NOMO-1 treated with dmso at 0.1 percent for 144 hours (cell line): ENCODE measurements around the gene ATG9A.

Experiments
- DNase-seq: peaks from one replicate; lab custom pipeline; 2025; ENCODE audit not compliant: unreplicated experiment; lab: John Stamatoyannopoulos, UW

ATG9A gene

DNA sequence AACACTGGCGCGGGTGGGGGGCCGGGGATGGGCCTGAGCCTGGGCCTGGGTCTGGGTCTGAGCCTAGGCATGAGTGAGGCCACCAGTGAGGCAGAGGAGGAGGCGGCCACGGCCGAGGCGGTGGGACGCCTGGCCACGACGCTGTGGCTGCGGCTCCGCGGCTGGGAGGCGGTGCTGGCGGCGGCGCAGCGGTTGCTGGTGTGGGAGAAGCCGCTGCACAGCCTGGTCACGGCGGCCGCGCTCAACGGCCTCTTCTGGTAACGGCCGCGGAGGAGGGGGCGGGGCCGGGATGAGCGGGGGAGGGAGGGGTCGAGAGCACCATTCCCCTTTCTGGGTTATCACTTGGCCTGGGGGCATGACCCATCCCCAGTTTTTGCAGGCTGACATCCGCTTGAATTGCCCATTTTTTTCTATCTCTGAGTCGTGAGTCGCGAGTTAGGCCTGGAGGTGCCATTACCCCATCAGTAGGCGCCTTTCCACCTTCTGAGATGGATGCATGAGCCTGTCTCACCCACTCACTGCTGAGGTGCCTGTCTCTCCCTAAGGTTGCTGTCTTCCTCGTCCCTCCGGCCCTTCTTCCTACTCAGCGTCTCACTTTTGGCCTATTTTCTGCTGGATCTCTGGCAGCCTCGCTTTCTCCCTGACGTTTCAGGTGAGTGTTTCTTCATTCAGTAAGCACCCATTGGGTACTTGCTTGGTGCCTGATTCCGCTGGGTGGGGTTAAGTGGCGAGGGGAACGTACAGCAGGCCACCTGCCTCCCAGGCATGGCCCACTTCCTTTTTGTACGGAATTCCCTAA is 50.9 kb downstream of the ATG9A start:
- peak; percentile 15 for DNase-seq

DNA sequence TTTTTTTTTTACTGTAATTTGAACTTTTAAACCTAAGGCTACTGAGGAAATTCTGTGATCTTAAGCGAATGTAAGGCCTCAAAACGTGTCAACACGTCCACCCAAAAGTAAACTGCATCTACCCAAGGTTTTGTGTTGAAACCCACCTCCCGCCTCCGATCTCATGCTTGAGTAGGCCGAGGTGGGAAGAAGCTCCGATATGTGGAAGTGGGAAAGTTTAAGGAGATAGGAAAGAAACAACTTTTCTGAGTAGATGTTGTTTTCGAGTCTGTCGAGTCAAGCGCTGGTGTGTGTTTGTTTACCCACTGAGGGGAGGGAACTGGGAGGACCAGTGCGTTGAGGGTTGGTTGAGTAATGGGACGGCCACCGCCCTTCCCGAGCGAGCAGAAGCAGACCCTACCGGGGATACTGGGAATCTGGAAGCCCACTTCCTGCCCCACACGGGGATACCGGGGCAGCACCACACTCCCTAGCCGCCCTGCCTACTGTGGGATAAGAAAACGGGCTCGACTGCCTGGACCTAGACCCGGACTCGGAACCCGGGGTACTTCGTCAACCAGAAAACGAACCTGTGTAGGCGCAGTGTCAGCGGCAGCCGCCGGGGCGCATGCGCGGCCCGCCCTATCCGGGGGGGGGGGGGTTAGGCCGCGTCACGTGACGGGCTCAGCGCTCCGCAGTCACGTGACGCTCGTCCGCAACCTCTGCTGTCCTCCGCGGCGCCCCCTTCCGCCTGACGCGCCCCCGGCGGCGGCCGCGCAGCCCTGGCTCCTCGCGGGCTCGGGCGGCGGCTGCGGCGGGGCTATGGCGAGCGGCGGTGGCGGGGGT is 51.7 kb downstream of the ATG9A start, which contains the start of gene RETREG2:
TSS of gene RETREG2 (plus strand) at position 724 of the 825 bp plus-strand sequence. CDS start at position 802, 78 bp downstream.
- DNase-seq = peak; percentile 86

DNA sequence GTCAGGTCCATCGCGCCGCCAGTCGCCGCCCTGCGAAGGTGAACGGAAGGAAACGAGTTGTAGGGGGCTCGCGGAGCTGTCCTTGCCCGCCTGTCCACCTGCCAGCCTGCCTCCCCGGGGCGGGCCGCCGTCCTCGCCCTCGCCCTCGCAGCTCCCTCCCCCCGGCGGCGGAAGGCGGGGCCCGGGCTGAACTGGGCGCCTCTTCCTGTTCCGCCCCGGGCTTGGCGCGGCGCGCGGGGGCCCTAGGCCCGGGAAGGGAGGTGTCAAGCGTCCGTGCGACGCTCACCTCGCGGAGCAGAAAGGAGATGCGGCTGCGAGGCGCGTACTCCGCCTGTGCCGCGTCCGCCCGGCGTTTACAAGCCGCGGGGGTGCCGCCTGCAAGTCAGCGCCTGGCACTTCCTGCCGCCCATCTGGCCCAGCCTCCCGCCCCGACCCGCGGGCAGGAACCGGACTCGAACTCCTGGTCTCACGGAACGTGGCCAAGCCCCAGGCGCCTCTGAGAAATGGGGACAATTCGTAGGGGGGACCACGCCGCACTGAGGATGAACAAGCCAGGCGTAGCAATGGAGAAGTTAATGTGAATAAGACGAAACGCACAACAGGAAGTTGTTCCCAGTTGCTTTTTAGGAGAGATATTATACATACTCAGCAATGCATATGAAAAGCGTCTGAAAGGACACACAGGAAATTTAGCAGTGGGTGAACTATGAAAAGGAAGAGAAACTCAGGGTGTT is 52.5 kb downstream of the ATG9A start, which contains the start of gene CNPPD1:
TSS of gene CNPPD1 (minus strand) at position 108 of the 734 bp plus-strand sequence. CDS start at position 11, 97 bp downstream.
- peak; percentile 80 for DNase-seq

DNA sequence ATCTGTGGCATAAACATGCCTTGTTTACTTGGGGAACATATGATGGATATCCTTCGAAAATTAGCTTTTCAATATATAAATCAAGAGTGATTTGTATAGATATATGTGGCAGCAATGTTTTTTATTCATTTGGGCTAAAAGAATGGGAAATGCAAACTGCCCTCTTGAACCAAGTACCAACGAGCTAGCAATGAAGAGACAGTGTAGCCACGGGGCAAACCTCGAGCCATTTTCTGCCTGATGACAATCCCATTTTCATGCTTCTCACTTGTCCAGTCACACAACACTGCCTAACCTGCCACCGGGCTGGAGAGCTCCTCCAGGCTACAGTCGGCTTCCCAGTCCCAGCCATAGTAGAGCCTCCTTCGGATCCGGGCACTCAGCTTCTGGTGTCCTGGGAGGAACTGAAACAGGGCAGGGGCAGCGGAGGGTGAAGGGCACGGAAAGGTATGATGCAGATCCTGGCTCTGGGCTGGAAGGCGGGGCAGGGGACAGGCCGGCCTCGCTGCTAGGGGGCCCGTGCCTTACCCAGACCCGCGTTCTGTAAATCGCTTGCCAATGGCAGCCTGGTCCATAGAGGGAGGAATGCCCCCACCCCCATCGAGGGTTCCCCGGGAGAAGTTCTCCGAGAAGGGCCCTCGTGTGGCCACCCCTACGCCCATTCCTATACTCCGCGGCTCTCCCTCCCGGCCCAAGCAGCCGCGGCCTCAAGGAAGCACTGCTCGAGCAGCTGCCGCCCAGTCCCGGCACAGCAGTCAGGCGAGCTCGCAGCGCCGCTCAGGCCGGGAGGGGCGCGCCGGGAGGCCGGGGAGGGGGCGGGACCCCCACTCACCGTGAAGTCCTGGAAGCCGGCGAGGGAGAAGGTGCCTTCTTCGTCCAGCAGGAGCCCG is 53.3 kb downstream of the ATG9A start:
- DNase-seq = peak; percentile 27

DNA sequence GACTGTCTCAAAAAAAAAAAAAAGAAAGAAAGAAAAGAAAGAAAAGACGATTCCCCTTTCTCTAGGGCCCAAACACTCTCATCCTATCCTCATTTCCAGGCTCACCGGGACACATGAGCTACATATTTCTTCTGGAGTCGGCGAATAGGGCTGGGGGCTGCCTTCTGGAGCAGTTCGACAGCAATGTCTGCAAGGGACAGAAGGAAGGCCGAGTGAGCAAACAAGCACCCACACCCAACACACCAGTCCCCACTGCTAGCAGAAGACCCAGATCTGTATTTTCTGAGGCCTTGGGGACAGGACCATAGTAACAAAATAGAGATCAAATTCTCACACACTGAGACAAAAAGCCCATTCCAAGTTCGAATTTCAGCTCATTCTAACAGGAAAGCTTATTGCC is 54.0 kb downstream of the ATG9A start:
- no peak for DNase-seq

DNA sequence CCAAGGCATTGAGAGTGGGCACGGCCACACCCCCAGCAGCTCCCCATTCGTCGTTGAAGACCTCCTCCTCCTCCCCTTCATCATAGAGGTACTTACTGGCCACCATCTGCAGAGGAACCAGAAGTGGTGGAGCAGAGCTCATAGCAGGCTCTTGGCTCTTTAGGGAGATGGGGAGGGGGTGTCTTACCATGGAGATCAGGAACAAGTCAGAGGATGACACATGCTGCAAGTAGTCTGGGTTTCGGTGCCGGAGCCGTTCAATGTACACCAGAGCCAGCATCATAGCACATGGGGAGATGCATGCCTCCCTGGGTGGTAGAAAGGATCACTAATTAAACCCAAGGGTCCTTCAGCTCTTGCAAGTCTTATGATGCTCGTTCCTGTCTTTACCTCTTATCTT is 54.6 kb downstream of the ATG9A start:
- no peak for DNase-seq

DNA sequence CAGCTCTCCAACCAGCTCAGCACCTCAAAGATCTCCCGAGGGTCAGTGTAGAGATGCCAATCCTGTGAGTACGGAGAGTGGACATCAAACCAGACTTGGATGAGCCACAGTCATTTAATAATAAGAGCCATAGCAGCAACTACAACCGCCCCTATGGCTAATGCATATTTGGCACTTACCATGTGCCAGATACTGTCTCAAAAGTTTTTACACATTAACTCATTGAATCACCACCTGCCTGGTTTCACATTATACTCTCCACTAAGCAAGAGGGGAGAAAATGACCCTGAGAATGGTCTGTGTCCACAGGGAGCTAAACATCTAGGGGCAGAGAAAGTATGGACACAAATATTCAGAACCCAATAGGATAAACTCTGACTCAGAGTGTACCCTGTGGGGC is 55.3 kb downstream of the ATG9A start:
- no peak for DNase-seq

DNA sequence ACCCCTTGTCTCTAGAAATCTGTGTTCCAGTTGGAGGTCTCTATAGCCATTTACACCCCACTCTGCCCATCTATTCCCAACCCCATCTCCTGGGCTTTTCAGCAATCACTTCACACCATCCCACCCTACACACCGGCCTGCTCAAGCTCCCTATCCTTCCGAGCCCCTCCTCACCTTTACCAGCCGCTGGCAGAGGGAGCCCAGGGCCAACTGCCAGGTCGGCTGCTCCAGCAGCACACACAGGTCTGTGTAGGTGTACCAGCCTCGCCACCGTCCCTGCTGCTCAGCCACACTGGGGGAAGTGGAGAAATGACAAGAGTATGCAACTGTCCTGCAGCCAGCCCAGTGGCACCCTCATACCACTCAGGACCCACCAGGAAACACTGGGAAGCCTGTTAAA is 56.3 kb downstream of the ATG9A start:
- no peak for DNase-seq

DNA sequence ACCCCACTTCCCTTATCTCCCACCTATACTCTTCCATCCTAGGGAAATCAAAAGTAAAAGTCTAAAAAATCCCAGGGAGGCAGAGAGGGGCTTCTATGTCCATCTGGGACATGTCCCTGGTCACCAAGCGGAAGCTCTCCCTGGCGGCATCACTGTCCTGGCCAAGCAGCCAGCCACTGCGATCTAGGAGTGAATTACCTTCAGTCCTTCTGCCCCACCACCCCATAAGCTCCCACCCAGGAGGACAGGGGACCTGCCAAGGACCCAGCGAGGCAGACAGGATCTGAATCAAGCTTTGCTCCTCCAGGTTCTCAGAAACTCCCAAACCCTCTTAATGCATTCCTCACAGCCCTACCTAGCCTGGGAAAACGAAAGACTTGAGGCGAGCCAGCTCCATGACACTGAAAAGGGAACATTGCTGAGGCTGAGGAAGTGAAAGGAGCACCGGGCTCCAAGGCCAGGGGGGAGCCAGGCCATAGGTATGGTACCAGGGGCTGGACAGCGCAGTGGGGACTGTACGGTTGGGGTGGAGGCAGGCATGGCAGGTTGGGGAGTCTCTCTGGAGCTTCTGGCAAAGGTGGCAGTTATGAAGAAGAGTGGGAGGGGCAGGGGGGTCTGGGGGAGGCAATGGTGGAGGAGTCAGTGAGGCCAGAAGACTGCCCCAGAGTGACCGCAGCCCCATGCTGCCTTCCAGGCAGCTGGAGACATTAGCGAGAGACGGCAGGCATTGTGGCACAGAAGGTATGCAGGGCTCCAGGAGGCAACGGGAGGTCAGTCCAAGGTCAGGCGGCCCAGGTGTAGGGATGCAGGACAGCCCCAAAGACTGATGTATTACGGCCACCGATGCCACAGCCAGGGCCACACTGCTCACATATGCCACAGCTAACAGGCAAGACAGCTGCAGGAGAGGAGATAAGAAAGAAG is 56.9 kb downstream of the ATG9A start:
- DNase-seq = no peak

DNA sequence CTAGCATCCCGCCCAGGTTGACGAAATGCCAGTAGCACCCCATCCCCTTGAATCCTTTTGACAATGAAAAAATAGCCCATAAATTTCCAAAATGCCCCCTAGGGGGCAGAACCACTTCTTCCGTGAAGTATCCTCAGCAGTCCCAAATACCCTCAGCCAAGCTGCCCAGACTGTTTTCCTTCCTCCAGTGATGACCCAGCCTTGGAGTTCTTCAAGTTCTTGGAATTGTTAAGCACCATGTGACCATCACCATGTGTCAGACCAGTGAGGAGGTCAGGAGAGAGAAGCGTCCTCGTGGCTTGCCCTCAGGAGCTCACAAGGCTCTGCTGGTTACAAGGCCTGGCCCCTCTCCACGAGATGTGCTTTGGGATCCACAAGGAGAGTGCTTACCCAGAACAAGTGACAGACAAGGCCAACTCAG is 58.2 kb downstream of the ATG9A start:
- no peak for DNase-seq

DNA sequence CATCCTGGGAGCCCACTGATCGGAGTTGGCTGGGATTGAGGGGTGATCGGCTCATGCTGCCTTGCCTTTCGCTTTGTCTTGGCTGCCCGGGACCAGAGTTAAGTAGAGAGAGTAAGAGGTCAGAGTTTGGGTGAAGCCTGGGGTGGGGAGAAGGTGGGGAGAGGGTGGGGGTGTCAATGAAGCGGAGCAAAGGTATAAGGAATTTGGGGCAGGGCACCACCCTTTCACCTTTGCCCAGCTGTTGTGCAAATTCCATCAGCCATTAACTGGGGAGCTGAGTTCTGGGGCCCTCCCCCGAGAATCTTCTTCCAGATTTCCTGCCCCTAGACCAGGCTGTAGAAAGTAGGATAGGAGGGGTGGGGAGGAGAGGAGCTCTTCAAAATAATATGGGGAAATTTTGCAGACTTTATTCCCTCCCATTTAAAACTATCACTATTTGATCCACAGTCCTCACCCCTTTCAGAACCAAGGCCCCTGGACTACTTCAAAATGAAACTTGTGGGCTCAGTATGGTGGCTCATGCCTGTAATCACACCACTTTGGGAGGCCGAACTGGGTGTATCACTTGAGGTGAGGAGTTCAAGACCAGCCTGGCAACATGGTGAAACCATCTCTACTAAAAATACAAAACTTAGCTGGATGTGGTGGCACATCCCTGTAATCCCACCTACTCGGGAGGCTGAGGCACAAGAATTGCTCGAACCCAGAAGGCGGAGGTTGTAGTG is 59.3 kb downstream of the ATG9A start, which contains the start of gene SLC23A3:
TSS of gene SLC23A3 (minus strand) at position 100 of the 725 bp plus-strand sequence. CDS start at position 55, 45 bp downstream.
- no peak for DNase-seq
